ENCODE data around the gene IL17C. TPM values are rescaled to one million over a fixed set of nuclear protein-coding genes. Genes with fewer than 3 reads are reported as not detected.

IL17C gene
- total RNA-seq, 4 donors from 2014 or later, result not detected

GRCh38 chr16:88651276-88651988 lies 13.1 kb downstream of the IL17C start:
- no CpG with 5 or more reads among the region's 24 CpGs for WGBS, 2 donors (ENCODE audit: low coverage in 1 of 2)
- Histone ChIP-seq H3K27me3 (peaks cover 29% of the 10 kb centered on the region), H3K27ac (peak overlapping the region in 3 of 4 donors; percentile 69 to 78 (median 71)), H3K9me3 (no peaks in the 10 kb centered on the region), H3K36me3 (peaks cover 0 to 50% of the 10 kb centered on the region in 2 donors), H3K4me1 (peaks cover 0 to 29% (median 9%) of the 10 kb centered on the region in 3 donors), H3K4me3 (peak overlapping the region; percentile 57 to 70)
- TF ChIP-seq POLR2AphosphoS5 (IDR thresholded peaks at IDR 0.05), result no peak
- no peak for TF ChIP-seq POLR2A (IDR thresholded peaks at IDR 0.05)
- no peak for TF ChIP-seq EP300 (IDR thresholded peaks at IDR 0.05)
- TF ChIP-seq CTCF (IDR thresholded peaks at IDR 0.05), result no peak
- ATAC-seq, result peak; percentile 56

DNA sequence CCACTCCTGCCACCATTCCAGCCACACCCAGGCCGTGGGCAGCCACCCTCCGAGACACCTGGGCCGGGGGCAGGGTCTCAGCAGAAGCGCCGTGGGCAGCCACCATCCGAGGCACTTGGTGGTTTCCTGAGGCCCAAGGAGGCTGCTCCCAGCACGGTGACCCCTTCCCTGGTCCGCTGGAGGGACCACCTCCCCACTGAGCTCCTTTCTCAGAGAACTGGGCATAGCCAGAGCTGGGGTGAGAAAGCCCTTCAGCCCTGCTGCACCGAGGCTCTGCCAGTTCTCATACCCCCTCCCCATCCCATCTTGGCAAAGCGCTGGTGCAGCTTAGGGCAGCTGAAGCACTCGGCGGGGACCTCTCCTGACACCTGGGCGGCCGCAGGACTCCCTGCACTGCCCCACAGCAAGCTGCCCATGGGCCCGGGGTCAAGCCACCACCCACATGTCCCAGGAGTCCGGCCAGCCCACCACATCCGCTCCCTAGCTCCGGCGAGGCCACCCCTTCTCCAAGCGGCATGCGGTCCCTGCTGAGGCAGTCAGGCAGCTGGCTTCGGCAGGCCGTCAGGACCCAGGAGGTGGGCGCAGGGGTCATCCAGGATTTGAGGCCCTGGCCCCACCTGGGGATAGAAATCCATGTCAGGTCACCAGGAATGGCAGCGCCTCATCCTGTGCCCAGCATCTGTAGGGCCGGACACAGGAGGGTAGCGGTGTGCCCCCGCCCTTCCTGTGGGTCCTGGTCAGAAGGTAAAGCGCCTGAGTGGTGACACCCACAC lies 13.8 kb downstream of the IL17C start:
- peak overlapping the region in 3 of 4 donors; percentile 32 to 78 (median 69) for H3K27ac ChIP-seq

GRCh38 chr16:88652762-88653063 lies 14.3 kb downstream of the IL17C start:
- ATAC-seq, result no peak
- Histone ChIP-seq H3K4me3 (no peak overlapping the region), H3K9me3 (no peaks in the 10 kb centered on the region), H3K36me3 (peaks cover 0 to 63% of the 10 kb centered on the region in 2 donors), H3K4me1 (peaks cover 0 to 29% (median 9%) of the 10 kb centered on the region in 3 donors), H3K27me3 (peaks cover 29% of the 10 kb centered on the region), H3K27ac (no peak overlapping the region)
- no peak for TF ChIP-seq CTCF (IDR thresholded peaks at IDR 0.05)
- TF ChIP-seq EP300 (IDR thresholded peaks at IDR 0.05), result no peak
- no peak for TF ChIP-seq POLR2AphosphoS5 (IDR thresholded peaks at IDR 0.05)
- no peak for TF ChIP-seq POLR2A (IDR thresholded peaks at IDR 0.05)
- no CpG with 5 or more reads among the region's 8 CpGs for WGBS, 2 donors (ENCODE audit: low coverage in 1 of 2)

More for the DNA sequence above, 13.8 kb downstream of the IL17C start:
- ATAC-seq, result no peak
- H3K9me3 ChIP-seq, result no peaks in the 10 kb centered on the region
- peaks cover 0 to 29% (median 9%) of the 10 kb centered on the region in 3 donors for H3K4me1 ChIP-seq
- TF ChIP-seq POLR2A (IDR thresholded peaks at IDR 0.05) (no peak), EP300 (IDR thresholded peaks at IDR 0.05) (no peak), POLR2AphosphoS5 (IDR thresholded peaks at IDR 0.05) (no peak), CTCF (IDR thresholded peaks at IDR 0.05) (no peak)
- H3K4me3 ChIP-seq, result no peak overlapping the region
- WGBS, 2 donors (ENCODE audit: low coverage in 1 of 2), result 50 to 95% methylated on average over 1 to 4 of the region's 29 CpGs
- peaks cover 29% of the 10 kb centered on the region for H3K27me3 ChIP-seq
- peaks cover 0 to 58% of the 10 kb centered on the region in 2 donors for H3K36me3 ChIP-seq

- Histone ChIP-seq H3K9me3 (no peaks in the 10 kb centered on the region), H3K4me1 (peaks cover 0 to 29% (median 9%) of the 10 kb centered on the region in 3 donors), H3K4me3 (no peak overlapping the region), H3K27ac (no peak overlapping the region), H3K36me3 (peaks cover 0 to 67% of the 10 kb centered on the region in 2 donors), H3K27me3 (peaks cover 29% of the 10 kb centered on the region)
- 66% methylated on average over 3 of the region's 13 CpGs; no CpG with 5 or more reads in 1 of the 2 donors for WGBS, 2 donors (ENCODE audit: low coverage in 1 of 2)
- no peak for ATAC-seq
- TF ChIP-seq POLR2AphosphoS5 (IDR thresholded peaks at IDR 0.05) (no peak), POLR2A (IDR thresholded peaks at IDR 0.05) (no peak), EP300 (IDR thresholded peaks at IDR 0.05) (no peak), CTCF (IDR thresholded peaks at IDR 0.05) (no peak)
Observed at GRCh38 chr16:88653101-88653500, 14.7 kb downstream of the IL17C start.
